Measurements from ENCODE around the gene PYGB.
"Not testable (repeated sequence)": the region's sequence is repeated elsewhere in the genome, so short reads cannot be mapped to it uniquely, and the experiment has no call there.

The PYGB gene

GRCh38 chr20:25254571-25254970 lies 6.7 kb downstream of the PYGB start:
- H3K4me1 ChIP-seq = peaks cover 22% of the 10 kb centered on the region
- H3K4me3 ChIP-seq = no peak overlapping the region
- peaks cover 1% of the 10 kb centered on the region for H3K36me3 ChIP-seq (replicated peaks)
- H3K9me3 ChIP-seq = no peaks in the 10 kb centered on the region
- in situ Hi-C loops (cut with MboI; ENCODE audit: low sequenced_read_pairs) = no loop called here
- no peak for DNase-seq (ENCODE audit: low spot score in 2 of 2)
- no peaks in the 10 kb centered on the region for H3K27me3 ChIP-seq (ENCODE audit: low read depth)

GRCh38 chr20:25254986-25255680 lies 7.2 kb downstream of the PYGB start:
- in situ Hi-C loops (cut with MboI; ENCODE audit: low sequenced_read_pairs) = no loop called here
- no peak for DNase-seq (ENCODE audit: low spot score in 2 of 2)
- no peaks in the 10 kb centered on the region for H3K27me3 ChIP-seq (ENCODE audit: low read depth)
- no peak overlapping the region for H3K4me3 ChIP-seq
- no peaks in the 10 kb centered on the region for H3K9me3 ChIP-seq
- H3K36me3 ChIP-seq (replicated peaks) = peaks cover 7% of the 10 kb centered on the region
- H3K4me1 ChIP-seq = peaks cover 18% of the 10 kb centered on the region

GRCh38 chr20:25256226-25256859 lies 8.5 kb downstream of the PYGB start:
- no peak for DNase-seq (ENCODE audit: low spot score in 2 of 2)
- H3K9me3 ChIP-seq = no peaks in the 10 kb centered on the region
- H3K36me3 ChIP-seq (replicated peaks) = peaks cover 13% of the 10 kb centered on the region
- no peaks in the 10 kb centered on the region for H3K27me3 ChIP-seq (ENCODE audit: low read depth)
- in situ Hi-C loops (cut with MboI; ENCODE audit: low sequenced_read_pairs) = no loop called here
- peaks cover 12% of the 10 kb centered on the region for H3K4me1 ChIP-seq
- H3K4me3 ChIP-seq = no peak overlapping the region

- in situ Hi-C loops (cut with MboI; ENCODE audit: low sequenced_read_pairs) = no loop called here
- H3K36me3 ChIP-seq (replicated peaks) = peaks cover 13% of the 10 kb centered on the region
These were observed 9.2 kb downstream of the PYGB start for GRCh38 chr20:25257130-25257529.

GRCh38 chr20:25257756-25258475 lies 10.0 kb downstream of the PYGB start:
- no peak for DNase-seq (ENCODE audit: low spot score in 2 of 2)
- Histone ChIP-seq H3K4me3 (no peak overlapping the region), H3K27me3 (ENCODE audit: low read depth) (no peaks in the 10 kb centered on the region), H3K36me3 (replicated peaks) (peaks cover 13% of the 10 kb centered on the region), H3K9me3 (no peaks in the 10 kb centered on the region), H3K4me1 (peaks cover 4% of the 10 kb centered on the region)
- in situ Hi-C loops (cut with MboI; ENCODE audit: low sequenced_read_pairs) = no loop called here

More at GRCh38 chr20:25257130-25257529, 9.2 kb downstream of the PYGB start:
- peaks cover 10% of the 10 kb centered on the region for H3K4me1 ChIP-seq
- H3K4me3 ChIP-seq = no peak overlapping the region
- no peak for DNase-seq (ENCODE audit: low spot score in 2 of 2)
- H3K9me3 ChIP-seq = no peaks in the 10 kb centered on the region
- no peaks in the 10 kb centered on the region for H3K27me3 ChIP-seq (ENCODE audit: low read depth)

GRCh38 chr20:25258476-25258805 lies 10.6 kb downstream of the PYGB start:
- no peaks in the 10 kb centered on the region for H3K4me1 ChIP-seq
- H3K4me3 ChIP-seq = no peak overlapping the region
- DNase-seq (ENCODE audit: low spot score in 2 of 2) = no peak
- in situ Hi-C loops (cut with MboI; ENCODE audit: low sequenced_read_pairs) = no loop called here
- peaks cover 13% of the 10 kb centered on the region for H3K36me3 ChIP-seq (replicated peaks)
- no peaks in the 10 kb centered on the region for H3K9me3 ChIP-seq
- no peaks in the 10 kb centered on the region for H3K27me3 ChIP-seq (ENCODE audit: low read depth)

GRCh38 chr20:25258828-25259227 lies 10.9 kb downstream of the PYGB start:
- Histone ChIP-seq H3K36me3 (replicated peaks) (peaks cover 13% of the 10 kb centered on the region), H3K4me1 (no peaks in the 10 kb centered on the region), H3K4me3 (no peak overlapping the region), H3K27me3 (ENCODE audit: low read depth) (no peaks in the 10 kb centered on the region), H3K9me3 (no peaks in the 10 kb centered on the region)
- DNase-seq (ENCODE audit: low spot score in 2 of 2) = no peak
- in situ Hi-C loops (cut with MboI; ENCODE audit: low sequenced_read_pairs) = no loop called here

- DNase-seq (ENCODE audit: low spot score in 2 of 2) = no peak
- in situ Hi-C loops (cut with MboI; ENCODE audit: low sequenced_read_pairs) = no loop called here
- no peak overlapping the region for H3K4me3 ChIP-seq
- peaks cover 13% of the 10 kb centered on the region for H3K36me3 ChIP-seq (replicated peaks)
- no peaks in the 10 kb centered on the region for H3K9me3 ChIP-seq
- H3K4me1 ChIP-seq = no peaks in the 10 kb centered on the region
- H3K27me3 ChIP-seq (ENCODE audit: low read depth) = no peaks in the 10 kb centered on the region
These were observed 11.5 kb downstream of the PYGB start for GRCh38 chr20:25259358-25259757.

- no peak for DNase-seq (ENCODE audit: low spot score in 2 of 2)
- no peak overlapping the region for H3K4me3 ChIP-seq
- peaks cover 13% of the 10 kb centered on the region for H3K36me3 ChIP-seq (replicated peaks)
- no peaks in the 10 kb centered on the region for H3K9me3 ChIP-seq
- no peaks in the 10 kb centered on the region for H3K27me3 ChIP-seq (ENCODE audit: low read depth)
- H3K4me1 ChIP-seq = no peaks in the 10 kb centered on the region
- in situ Hi-C loops (cut with MboI; ENCODE audit: low sequenced_read_pairs) = no loop called here
These were observed 11.9 kb downstream of the PYGB start for GRCh38 chr20:25259788-25260254.

- H3K4me3 ChIP-seq; H3K27me3 ChIP-seq (ENCODE audit: low read depth); DNase-seq (ENCODE audit: low spot score in 2 of 2); H3K9me3 ChIP-seq; in situ Hi-C loops (cut with MboI; ENCODE audit: low sequenced_read_pairs); H3K4me1 ChIP-seq: not testable (repeated sequence)
- H3K36me3 ChIP-seq (replicated peaks) = peaks cover 13% of the 10 kb centered on the region
These were observed 13.0 kb downstream of the PYGB start for GRCh38 chr20:25260770-25261437.

GRCh38 chr20:25269057-25269832 lies 21.4 kb downstream of the PYGB start:
- Histone ChIP-seq H3K36me3 (replicated peaks) (peaks cover 17% of the 10 kb centered on the region), H3K4me1 (no peaks in the 10 kb centered on the region), H3K4me3 (no peak overlapping the region), H3K9me3 (0 out of 2 replicates have a peak, but pooled peaks cover 2% of the 10 kb centered on the region), H3K27me3 (ENCODE audit: low read depth) (no peaks in the 10 kb centered on the region)
- in situ Hi-C loops (cut with MboI; ENCODE audit: low sequenced_read_pairs) = no loop called here
- no peak for DNase-seq (ENCODE audit: low spot score in 2 of 2)

- Histone ChIP-seq H3K4me3 (no peak overlapping the region), H3K9me3 (0 out of 2 replicates have a peak, but pooled peaks cover 2% of the 10 kb centered on the region), H3K27me3 (ENCODE audit: low read depth) (no peaks in the 10 kb centered on the region), H3K4me1 (no peaks in the 10 kb centered on the region), H3K36me3 (replicated peaks) (peaks cover 17% of the 10 kb centered on the region)
- DNase-seq (ENCODE audit: low spot score in 2 of 2) = no peak
- in situ Hi-C loops (cut with MboI; ENCODE audit: low sequenced_read_pairs) = no loop called here
These were observed 21.9 kb downstream of the PYGB start for GRCh38 chr20:25269833-25270170.

GRCh38 chr20:25270829-25271251 lies 23.0 kb downstream of the PYGB start:
- H3K36me3 ChIP-seq (replicated peaks) = peaks cover 17% of the 10 kb centered on the region

More at GRCh38 chr20:25270829-25271251, 23.0 kb downstream of the PYGB start:
- DNase-seq (ENCODE audit: low spot score in 2 of 2) = no peak
- Histone ChIP-seq H3K9me3 (no peaks in the 10 kb centered on the region), H3K4me1 (no peaks in the 10 kb centered on the region), H3K4me3 (no peak overlapping the region), H3K27me3 (ENCODE audit: low read depth) (no peaks in the 10 kb centered on the region)
- in situ Hi-C loops (cut with MboI; ENCODE audit: low sequenced_read_pairs) = no loop called here

All from HAP-1 (cell line).